Mesenchymal stem cell (in vitro differentiated cells and primary cell): ENCODE data around the gene RIPOR2.
"Not testable (repeated sequence)": the region's sequence is repeated elsewhere in the genome, so short reads cannot be mapped to it uniquely, and the experiment has no call there.

Experiments used
- DNase-seq: peaks from one replicate; pipeline ENCODE4 v3.0.0-alpha.2; 2013
- H2AFZ ChIP-seq: one replicate; pipeline ENCODE4 v1.6.1; 2013; ENCODE audit warnings: low read depth, mild to moderate bottlenecking, control low read depth, inconsistent platforms, low read length, moderate library complexity
- H2AK5ac ChIP-seq: 2 replicates; pipeline ENCODE4 v1.6.1; 2013; ENCODE audit warnings: low read length, moderate library complexity, mild to moderate bottlenecking, inconsistent platforms; ENCODE audit not compliant: severe bottlenecking
- H2BK120ac ChIP-seq: one replicate; pipeline ENCODE4 v1.6.1; 2013; ENCODE audit warnings: low read depth, mild to moderate bottlenecking, inconsistent platforms, low read length, moderate library complexity
- H2BK12ac ChIP-seq, 2 experiments: one replicate each; pipeline ENCODE4 v1.6.1; 2013; ENCODE audit warnings: inconsistent platforms in 2 of 2, low read length in 2 of 2, mild to moderate bottlenecking in 2 of 2, moderate library complexity in 2 of 2, control low read depth in 1 of 2
- H2BK15ac ChIP-seq: one replicate; pipeline ENCODE4 v1.6.1; 2013; ENCODE audit warnings: mild to moderate bottlenecking, low read depth, inconsistent platforms; ENCODE audit not compliant: poor library complexity, severe bottlenecking
- H2BK5ac ChIP-seq: 2 replicates; pipeline ENCODE4 v1.6.1; 2013; ENCODE audit warnings: low read depth, mild to moderate bottlenecking, low read length, control low read depth, inconsistent platforms; ENCODE audit not compliant: poor library complexity, severe bottlenecking
- H3K14ac ChIP-seq, 2 experiments: one replicate each; pipeline ENCODE4 v1.6.1; 2013; ENCODE audit warnings: inconsistent platforms in 2 of 2, low read length in 2 of 2, control low read depth in 1 of 2, mild to moderate bottlenecking in 1 of 2, moderate library complexity in 1 of 2
- H3K18ac ChIP-seq, 2 experiments: one replicate each; pipeline ENCODE4 v1.6.1; 2013; ENCODE audit warnings: inconsistent platforms in 2 of 2, low read length in 2 of 2, control low read depth in 1 of 2, low read depth in 1 of 2, mild to moderate bottlenecking in 1 of 2
- H3K23ac ChIP-seq, 2 experiments: one replicate each; pipeline ENCODE4 v1.6.1; 2013; ENCODE audit warnings: inconsistent platforms in 2 of 2, low read length in 2 of 2, mild to moderate bottlenecking in 2 of 2, moderate library complexity in 2 of 2, control low read depth in 1 of 2
- H3K27ac ChIP-seq: 2 replicates; pipeline ENCODE4 v1.5.1; 2013; ENCODE audit warnings: mild to moderate bottlenecking, moderate library complexity, low read length, control low read depth, inconsistent platforms; ENCODE audit not compliant: poor library complexity, severe bottlenecking
- H3K27me3 ChIP-seq, 2 experiments: 2 replicates each; pipeline versions ENCODE4 v1.6.1 to v1.7.0; 2013; ENCODE audit warnings: low read length in 2 of 2, mild to moderate bottlenecking in 2 of 2, moderate library complexity in 2 of 2, control low read depth in 1 of 2, inconsistent platforms in 1 of 2; ENCODE audit not compliant: control insufficient read depth in 1 of 2, insufficient read depth in 1 of 2
- H3K36me3 ChIP-seq, 2 experiments: 2 replicates each; pipeline versions ENCODE4 v1.6.1 to v1.7.0; 2013; ENCODE audit warnings: low read length in 2 of 2, control low read depth in 1 of 2, inconsistent platforms in 1 of 2, low read depth in 1 of 2, mild to moderate bottlenecking in 1 of 2; ENCODE audit not compliant: insufficient read depth in 2 of 2, control insufficient read depth in 1 of 2
- H3K4ac ChIP-seq, 2 experiments: one replicate each; pipeline ENCODE4 v1.6.1; 2013; ENCODE audit warnings: inconsistent platforms in 2 of 2, low read length in 2 of 2, mild to moderate bottlenecking in 2 of 2, moderate library complexity in 2 of 2, control low read depth in 1 of 2, low read depth in 1 of 2
- H3K4me1 ChIP-seq: 2 replicates; pipeline ENCODE4 v1.6.1; 2013; ENCODE audit warnings: low read depth, low read length, control low read depth; ENCODE audit not compliant: control insufficient read depth, insufficient read depth
- H3K4me2 ChIP-seq: 2 replicates; pipeline ENCODE4 v1.6.1; 2013; ENCODE audit warnings: low read length, mild to moderate bottlenecking, inconsistent platforms; ENCODE audit not compliant: poor library complexity, severe bottlenecking
- H3K4me3 ChIP-seq, 2 experiments: 2 replicates each; pipeline versions ENCODE4 v1.5.1 to v1.7.0; 2013; ENCODE audit warnings: low read length in 2 of 2, mild to moderate bottlenecking in 2 of 2, control low read depth in 1 of 2, low read depth in 1 of 2; ENCODE audit not compliant: insufficient read depth in 1 of 2
- H3K79me1 ChIP-seq: replicated peaks from 2 replicates; pipeline ENCODE4 v1.6.1; 2013; ENCODE audit warnings: mild to moderate bottlenecking, control low read depth, low read length, inconsistent platforms; ENCODE audit not compliant: poor library complexity, severe bottlenecking
- H3K9ac ChIP-seq: 2 replicates; pipeline ENCODE4 v1.7.0; 2013; ENCODE audit warnings: mild to moderate bottlenecking, low read length, moderate library complexity
- H3K9me3 ChIP-seq: 2 replicates; pipeline ENCODE4 v1.7.0; 2013; ENCODE audit warnings: mild to moderate bottlenecking, low read length; ENCODE audit not compliant: control insufficient read depth
- H4K8ac ChIP-seq: one replicate; pipeline ENCODE4 v1.6.1; 2013; ENCODE audit warnings: inconsistent platforms, mild to moderate bottlenecking, low read length, moderate library complexity
- H4K91ac ChIP-seq: one replicate; pipeline ENCODE4 v1.6.1; 2013; ENCODE audit warnings: mild to moderate bottlenecking, low read length, inconsistent platforms
- WGBS: methylation state at CpG from one replicate; pipeline ENCODE4 v1.1.7; 2013; ENCODE audit warnings: mixed read lengths; 5-methylcytosine and 5-hydroxymethylcytosine counted together

The RIPOR2 gene

DNA sequence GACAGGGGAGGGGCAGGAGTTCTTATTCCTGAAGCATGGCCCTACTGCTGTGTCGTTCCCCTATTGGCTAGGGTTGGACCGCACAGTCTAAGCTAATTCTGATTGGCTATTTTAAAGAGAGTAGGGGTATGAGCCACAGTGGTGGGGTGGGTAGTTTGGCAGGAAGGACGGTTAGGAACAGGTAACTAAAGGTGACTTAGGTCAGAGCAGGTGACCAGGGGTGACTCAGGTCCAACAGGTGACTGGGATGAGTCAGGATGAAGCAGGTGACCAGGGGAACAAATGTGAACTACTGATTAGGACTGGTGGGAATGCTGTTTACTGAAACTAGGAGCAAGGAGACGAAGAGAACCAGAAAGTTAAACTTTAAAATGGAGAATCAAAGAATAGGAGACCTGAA, 58.0 kb downstream of the RIPOR2 start:
- H2BK120ac ChIP-seq, H3K14ac ChIP-seq: not testable (repeated sequence)
- WGBS = 94% methylated on average over 3 of the region's 4 CpGs

DNA sequence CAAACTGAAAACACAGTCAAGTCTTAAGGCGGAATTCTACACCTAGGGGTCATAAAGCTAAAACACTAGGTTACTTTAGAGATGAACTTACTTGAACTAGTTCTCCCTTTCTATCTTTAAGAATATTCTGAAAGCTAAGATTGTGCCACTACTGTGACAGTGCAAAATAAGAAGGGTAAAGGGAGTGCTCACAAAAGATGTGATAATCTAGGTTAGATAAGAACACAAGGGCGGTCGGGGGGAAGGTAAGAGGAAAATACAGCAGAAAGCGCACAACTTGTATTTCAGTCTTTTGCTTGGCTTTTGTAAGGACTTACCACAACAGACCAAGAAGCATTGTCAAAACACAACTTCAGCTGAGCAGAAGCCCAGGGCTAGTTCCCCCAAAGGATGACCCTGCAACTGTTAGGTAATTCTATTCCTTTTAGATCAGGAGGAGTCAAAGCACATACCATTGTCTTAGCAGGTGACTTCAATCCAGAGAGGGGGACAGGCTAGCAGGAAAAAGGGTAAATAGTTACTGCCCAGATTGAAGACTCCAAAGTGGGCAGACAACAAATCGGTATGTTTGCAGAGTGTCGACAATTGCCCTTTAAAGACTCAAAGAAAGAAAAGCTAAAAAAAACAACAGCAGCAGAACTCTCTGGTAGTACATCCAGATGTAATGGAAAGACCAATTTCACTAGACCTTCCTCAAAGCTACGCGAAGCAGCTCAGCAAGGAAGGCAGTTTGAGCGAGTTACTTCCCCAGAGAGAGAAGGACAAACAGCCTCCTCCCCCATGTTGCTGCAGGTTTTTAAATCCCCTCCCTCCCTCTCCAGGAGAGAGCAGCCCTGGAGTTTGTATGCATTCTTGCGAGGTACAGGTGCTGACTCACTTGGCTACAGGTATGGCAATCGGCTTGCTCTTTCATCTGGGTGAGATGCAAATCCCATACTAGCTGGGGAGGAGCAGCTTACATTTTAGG, 59.0 kb downstream of the RIPOR2 start:
- no peak overlapping the region for H3K4ac ChIP-seq
- no peak overlapping the region for H3K4me2 ChIP-seq
- no peak overlapping the region for H3K23ac ChIP-seq
- H2BK5ac ChIP-seq = no peak overlapping the region
- H3K9ac ChIP-seq = no peak overlapping the region
- no peaks in the 10 kb centered on the region for H3K79me1 ChIP-seq
- no peak overlapping the region for H2BK15ac ChIP-seq
- peaks cover 0 to 22% of the 10 kb centered on the region in 2 experiments for H3K36me3 ChIP-seq
- H3K4me1 ChIP-seq = no peaks in the 10 kb centered on the region
- no peak overlapping the region for H3K27ac ChIP-seq
- H3K4me3 ChIP-seq = peak overlapping the region in 1 of 2 experiments; percentile 2
- H2BK120ac ChIP-seq = no peak overlapping the region
- H3K9me3 ChIP-seq = peaks cover 10% of the 10 kb centered on the region
- no peak overlapping the region for H2AFZ ChIP-seq
- peaks cover 0 to 5% of the 10 kb centered on the region in 2 experiments for H3K27me3 ChIP-seq
- no peak overlapping the region for H2BK12ac ChIP-seq
- no peak overlapping the region for H4K8ac ChIP-seq
- H3K14ac ChIP-seq = peak overlapping the region in 1 of 2 experiments; percentile 55
- no peak overlapping the region for H2AK5ac ChIP-seq
- DNase-seq = no peak
- H3K18ac ChIP-seq = peak overlapping the region in 1 of 2 experiments; percentile 12
- no peak overlapping the region for H4K91ac ChIP-seq
- WGBS = 47% methylated on average over 10 of the region's 11 CpGs

More for the DNA sequence above, 58.0 kb downstream of the RIPOR2 start:
- H2BK15ac ChIP-seq, H3K27ac ChIP-seq, H3K18ac ChIP-seq, H2BK12ac ChIP-seq, H3K27me3 ChIP-seq, H2BK5ac ChIP-seq, H3K4ac ChIP-seq, H3K4me2 ChIP-seq, H3K9me3 ChIP-seq, H3K79me1 ChIP-seq, H4K8ac ChIP-seq, H3K4me1 ChIP-seq, H3K9ac ChIP-seq, H3K23ac ChIP-seq, H3K4me3 ChIP-seq, H2AK5ac ChIP-seq, DNase-seq, H4K91ac ChIP-seq, H2AFZ ChIP-seq: not testable (repeated sequence)
- peaks cover 0 to 13% of the 10 kb centered on the region in 2 experiments for H3K36me3 ChIP-seq

DNA sequence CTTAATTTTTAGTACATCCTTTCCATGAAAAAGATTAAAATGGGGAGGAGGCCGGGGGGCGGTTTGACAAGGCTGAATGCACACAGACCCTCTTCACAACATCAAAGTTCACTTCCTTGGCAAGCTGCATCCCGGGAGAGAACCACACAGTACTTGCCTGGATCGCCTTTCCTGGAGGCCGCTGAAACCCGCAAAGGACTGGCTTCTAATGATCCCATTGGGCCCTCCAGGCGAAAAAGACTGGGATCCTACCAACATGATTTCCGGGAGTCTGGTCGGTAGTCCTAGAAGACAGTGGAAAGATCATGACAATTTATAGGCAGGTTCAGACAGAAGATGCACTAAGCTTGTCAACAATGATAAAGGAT, 60.2 kb downstream of the RIPOR2 start:
- no peak overlapping the region for H3K4me2 ChIP-seq
- H4K91ac ChIP-seq = no peak overlapping the region
- H3K4me3 ChIP-seq = no peak overlapping the region
- H2BK120ac ChIP-seq = no peak overlapping the region
- peak overlapping the region in 1 of 2 experiments; percentile 21 for H3K18ac ChIP-seq
- no peaks in the 10 kb centered on the region for H3K79me1 ChIP-seq
- no peak overlapping the region for H2AFZ ChIP-seq
- peaks cover 0 to 25% of the 10 kb centered on the region in 2 experiments for H3K36me3 ChIP-seq
- H3K14ac ChIP-seq = no peak overlapping the region
- 92% methylated on average over 9 of the region's 9 CpGs for WGBS
- no peak overlapping the region for H3K23ac ChIP-seq
- H2BK12ac ChIP-seq = no peak overlapping the region
- no peak overlapping the region for H3K27ac ChIP-seq
- no peak overlapping the region for H2BK5ac ChIP-seq
- no peak for DNase-seq
- H2BK15ac ChIP-seq = no peak overlapping the region
- peaks cover 10% of the 10 kb centered on the region for H3K9me3 ChIP-seq
- H3K9ac ChIP-seq = no peak overlapping the region
- no peak overlapping the region for H2AK5ac ChIP-seq
- peaks cover 0 to 5% of the 10 kb centered on the region in 2 experiments for H3K27me3 ChIP-seq
- H4K8ac ChIP-seq = no peak overlapping the region
- no peak overlapping the region for H3K4ac ChIP-seq
- no peaks in the 10 kb centered on the region for H3K4me1 ChIP-seq

DNA sequence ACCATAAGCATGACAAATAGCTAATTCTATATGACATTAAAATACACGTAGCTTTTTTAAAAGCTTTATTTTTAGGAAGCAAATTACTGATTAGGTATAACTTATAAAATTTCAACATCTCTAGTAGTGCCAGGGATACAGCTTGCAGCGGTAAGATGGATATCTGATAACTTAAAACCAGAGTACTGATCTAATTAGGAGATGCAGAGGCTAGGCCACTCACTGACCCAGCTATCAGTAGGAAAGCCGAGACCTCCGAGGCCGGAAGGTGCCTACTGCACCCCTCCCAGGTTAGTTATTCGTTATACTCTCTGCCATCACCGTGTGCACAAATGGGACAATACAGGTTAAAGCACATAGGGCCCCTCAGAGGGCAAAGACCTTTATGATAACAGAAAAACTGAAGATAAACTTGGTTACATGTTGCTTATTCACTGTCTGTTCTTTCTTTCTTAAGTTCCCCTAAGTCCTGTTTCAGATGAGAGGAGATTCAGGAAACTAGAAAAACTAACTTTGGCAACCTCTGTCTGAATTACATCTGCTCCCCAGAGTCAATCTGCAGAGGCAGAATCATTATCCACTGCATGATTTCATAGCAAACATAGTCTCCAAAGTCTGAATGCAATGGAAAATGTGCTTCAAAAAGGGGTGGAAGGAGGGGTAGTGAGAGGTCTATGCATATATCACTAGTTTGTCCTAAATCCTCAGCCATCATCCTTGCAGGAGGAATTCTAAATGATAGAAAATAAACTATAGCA, 60.8 kb downstream of the RIPOR2 start:
- no peak overlapping the region for H2AK5ac ChIP-seq
- no peak overlapping the region for H3K4ac ChIP-seq
- no peak overlapping the region for H3K18ac ChIP-seq
- no peak overlapping the region for H2BK15ac ChIP-seq
- no peak overlapping the region for H3K27ac ChIP-seq
- no peak overlapping the region for H4K8ac ChIP-seq
- H3K9ac ChIP-seq = no peak overlapping the region
- peaks cover 10% of the 10 kb centered on the region for H3K9me3 ChIP-seq
- no peak overlapping the region for H2BK12ac ChIP-seq
- no peaks in the 10 kb centered on the region for H3K4me1 ChIP-seq
- no peak overlapping the region for H3K14ac ChIP-seq
- H3K36me3 ChIP-seq = peaks cover 0 to 25% of the 10 kb centered on the region in 2 experiments
- H3K27me3 ChIP-seq = peaks cover 0 to 5% of the 10 kb centered on the region in 2 experiments
- WGBS = 98% methylated on average over 5 of the region's 7 CpGs
- H4K91ac ChIP-seq = no peak overlapping the region
- DNase-seq = no peak
- H3K4me2 ChIP-seq = no peak overlapping the region
- H2BK5ac ChIP-seq = no peak overlapping the region
- H2AFZ ChIP-seq = no peak overlapping the region
- H3K23ac ChIP-seq = no peak overlapping the region
- no peak overlapping the region for H2BK120ac ChIP-seq
- H3K79me1 ChIP-seq = no peaks in the 10 kb centered on the region
- no peak overlapping the region for H3K4me3 ChIP-seq
